NOMO-1 (cell line): Measurements from ENCODE around the gene RDH13.
A peak's percentile ranks its signal among the peaks of the same experiment; 100 is the strongest.
"Not testable (repeated sequence)": the region's sequence is repeated elsewhere in the genome, so short reads cannot be mapped to it uniquely, and the experiment has no call there.

ENCODE experiments used
- DNase-seq, 2 experiments: peaks; one replicate each; lab custom pipeline; 2025; ENCODE audit not compliant: unreplicated experiment in 2 of 2; lab: John Stamatoyannopoulos, UW

RDH13 gene

DNA sequence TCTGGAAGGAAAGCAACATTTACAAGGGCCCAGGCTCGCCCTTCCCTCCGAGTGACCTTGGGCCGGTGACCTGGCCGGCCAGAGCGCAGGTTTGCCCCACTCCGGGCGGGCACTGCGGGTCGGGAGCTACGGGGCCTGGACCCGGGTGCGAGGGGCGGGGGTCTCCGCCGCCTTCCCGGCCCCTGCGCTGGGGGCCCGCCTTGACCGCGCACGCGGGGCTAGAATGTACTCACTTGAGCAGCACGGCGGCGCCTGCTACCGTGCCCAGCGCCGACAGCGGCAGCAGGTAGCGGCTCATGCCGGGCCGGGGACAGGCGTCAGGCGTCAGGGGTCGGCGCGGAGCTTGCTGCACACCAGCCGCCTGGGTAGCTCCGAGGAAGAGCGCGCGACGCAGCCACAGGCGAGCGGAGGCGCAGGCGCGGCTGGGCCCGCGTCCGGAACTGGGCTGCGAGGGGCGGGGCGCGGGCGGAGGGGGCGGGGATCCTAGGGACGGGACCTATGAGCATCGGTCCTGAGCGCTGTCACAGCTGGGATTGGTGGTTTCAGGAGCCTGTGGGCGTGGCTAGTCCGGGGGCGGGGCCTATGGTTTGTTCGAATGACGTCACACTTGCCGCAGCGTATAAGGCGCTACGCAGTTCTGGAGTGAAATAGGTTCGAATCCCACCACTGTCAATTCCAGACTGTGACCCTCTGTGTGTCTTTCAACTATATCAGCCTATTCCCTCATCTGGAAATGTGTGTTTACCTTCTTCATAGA is at the start of gene RDH13:
TSS of gene RDH13 (minus strand) at position 414 of the 757 bp plus-strand sequence. CDS start at position 298, 116 bp downstream.
- peak; percentile 88 to 90 for DNase-seq

DNA sequence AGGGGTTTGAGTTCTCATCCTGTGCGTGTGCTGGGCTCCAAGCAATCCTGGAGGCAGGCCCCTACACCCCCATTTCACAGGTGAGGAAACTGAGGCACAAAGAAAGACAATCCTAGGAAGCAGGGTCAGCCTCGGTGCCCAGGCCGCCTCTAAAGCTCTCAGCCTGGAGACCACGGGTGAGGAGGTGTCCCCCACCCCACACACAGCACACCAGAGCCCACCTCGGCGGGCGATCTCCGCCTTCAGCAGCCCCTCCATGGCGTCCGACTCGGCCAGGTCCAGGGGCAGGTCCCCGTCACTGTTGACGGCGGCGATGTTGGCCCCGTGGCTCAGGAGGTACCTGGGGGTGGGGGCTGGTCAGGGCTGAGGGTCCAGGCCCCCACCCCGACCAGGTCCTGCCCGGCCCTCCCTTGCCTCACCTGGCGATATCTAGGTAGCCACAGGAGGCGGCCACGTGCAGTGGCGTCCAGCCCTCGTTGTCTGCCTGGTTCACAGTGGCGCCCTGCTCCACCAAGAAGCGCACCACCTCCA is 49.4 kb upstream of the RDH13 start:
- DNase-seq: no peak

- DNase-seq: no peak
Observed at GRCh38 chr19:55111238-55111831, 48.4 kb upstream of the RDH13 start.

- DNase-seq: no peak
Observed at GRCh38 chr19:55109527-55110291, 46.8 kb upstream of the RDH13 start.

DNA sequence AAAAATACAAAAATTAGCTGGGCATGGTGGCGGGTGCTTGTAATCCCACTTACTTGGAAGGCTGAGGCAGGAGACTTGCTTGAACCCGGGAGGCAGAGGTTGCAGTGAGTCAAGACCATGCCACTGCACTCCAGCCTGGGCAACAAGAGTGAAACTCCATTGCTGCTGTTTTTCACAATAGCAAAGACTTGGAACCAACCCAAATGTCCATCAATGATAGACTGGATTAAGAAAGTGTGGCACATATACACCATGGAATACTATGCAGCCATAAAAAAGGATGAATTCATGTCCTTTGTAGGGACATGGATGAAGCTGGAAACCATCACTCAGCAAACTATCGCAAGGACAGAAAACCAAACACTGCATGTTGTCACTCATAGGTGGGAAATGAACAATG is 44.3 kb upstream of the RDH13 start:
- not testable (repeated sequence) for DNase-seq

DNA sequence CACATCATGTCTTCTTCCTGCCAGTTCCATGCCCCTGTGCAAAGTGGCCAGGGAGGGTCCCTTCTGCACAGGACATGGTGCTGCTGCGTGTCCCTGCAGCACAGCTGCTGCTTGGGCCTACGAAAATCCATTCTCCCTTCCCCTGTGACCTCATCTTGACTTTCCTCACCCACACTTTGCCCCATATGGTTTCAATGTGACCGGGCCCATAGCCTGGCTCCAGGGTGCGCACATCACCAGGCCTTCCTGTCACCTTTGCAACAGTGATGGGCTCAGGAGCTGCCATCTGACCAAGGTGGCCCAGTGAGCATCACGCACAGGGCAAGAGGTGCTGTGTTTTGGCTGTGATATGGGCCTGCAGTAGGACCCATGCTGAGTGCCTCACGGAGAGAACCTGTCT is 43.6 kb upstream of the RDH13 start:
- DNase-seq: no peak

DNA sequence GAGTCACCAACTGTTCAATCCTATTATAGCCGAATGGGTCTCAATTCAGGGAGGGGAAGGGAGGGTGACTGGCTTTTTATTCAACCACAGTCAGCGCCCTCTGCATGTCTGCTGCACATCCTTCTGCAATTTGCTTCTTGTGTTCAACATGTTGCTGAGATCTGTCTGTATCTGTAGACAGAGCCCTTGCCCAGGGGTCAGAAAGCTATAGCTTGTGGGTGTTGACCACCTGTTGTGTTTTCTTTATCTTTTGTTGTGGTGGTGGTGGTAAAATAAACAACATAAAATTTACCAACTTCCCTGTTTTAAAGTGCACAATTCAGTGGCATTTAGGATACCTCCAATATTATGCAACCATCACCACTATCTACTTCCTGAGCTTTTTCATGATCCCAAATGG is 42.3 kb upstream of the RDH13 start:
- no peak for DNase-seq

DNA sequence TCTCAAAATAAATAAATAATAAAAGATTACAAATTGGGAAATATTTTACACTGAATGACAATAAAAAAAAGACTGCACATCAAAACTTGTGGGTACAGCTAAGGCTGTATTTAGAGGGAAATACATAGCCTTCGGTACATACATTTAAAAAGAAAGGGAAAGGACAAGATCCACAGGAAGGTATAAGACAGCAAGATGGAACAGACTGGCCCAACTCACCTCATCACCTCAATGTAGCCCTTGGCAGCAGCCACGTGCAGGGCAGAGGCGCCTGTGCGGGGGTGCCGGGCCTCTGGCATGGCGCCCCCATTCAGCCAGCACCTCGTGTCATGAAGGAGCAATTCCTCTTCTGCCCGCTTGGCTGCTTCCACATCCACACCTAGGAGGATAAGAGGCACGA is 40.2 kb upstream of the RDH13 start:
- no peak for DNase-seq

- no peak for DNase-seq
Observed at GRCh38 chr19:55101261-55101660, 38.3 kb upstream of the RDH13 start.

DNA sequence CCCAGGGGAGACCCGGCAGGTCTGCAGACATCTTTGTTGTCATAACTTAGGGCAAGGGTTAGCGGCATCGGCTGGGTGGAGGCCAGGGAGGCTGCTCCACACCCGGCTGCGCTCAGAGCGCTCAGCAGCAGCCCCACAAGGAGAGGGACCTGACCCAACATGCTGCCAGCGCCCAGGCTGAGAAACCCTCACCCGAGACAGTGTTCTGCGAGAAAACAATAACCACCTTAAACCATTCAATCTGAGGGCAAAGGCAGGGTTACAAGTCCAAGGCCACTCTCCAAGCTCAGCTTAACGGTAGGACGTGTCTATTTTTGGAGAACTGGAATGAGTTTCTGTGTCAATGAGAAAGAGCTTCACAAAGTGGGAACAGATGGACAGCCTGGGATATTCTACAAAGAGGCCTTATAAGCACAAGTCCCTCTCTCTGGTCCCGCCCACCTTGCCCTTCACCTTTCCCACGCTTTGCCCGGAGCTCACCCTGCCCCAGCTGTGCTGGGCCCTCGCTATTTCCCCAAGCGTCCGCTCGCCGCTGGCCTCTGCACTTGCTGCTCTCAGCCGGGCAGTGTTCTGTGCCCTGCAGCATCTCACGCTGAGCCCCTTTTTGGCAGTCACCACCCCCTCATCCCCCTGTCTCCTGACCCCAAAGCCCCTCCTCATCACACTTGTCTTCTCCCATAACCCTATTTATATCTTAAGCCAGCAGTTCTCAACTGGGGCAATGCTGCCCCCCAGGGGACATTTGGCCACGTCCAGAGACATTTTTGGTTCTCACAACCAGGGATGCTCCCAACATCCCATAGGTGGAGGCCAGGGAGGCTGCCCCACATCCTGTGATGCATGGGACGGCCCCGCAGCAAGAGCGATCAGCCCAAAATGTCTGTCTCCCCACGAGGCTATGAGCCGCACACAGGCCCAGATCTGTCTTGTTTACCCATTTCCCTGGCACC is 36.9 kb upstream of the RDH13 start:
- no peak for DNase-seq

DNA sequence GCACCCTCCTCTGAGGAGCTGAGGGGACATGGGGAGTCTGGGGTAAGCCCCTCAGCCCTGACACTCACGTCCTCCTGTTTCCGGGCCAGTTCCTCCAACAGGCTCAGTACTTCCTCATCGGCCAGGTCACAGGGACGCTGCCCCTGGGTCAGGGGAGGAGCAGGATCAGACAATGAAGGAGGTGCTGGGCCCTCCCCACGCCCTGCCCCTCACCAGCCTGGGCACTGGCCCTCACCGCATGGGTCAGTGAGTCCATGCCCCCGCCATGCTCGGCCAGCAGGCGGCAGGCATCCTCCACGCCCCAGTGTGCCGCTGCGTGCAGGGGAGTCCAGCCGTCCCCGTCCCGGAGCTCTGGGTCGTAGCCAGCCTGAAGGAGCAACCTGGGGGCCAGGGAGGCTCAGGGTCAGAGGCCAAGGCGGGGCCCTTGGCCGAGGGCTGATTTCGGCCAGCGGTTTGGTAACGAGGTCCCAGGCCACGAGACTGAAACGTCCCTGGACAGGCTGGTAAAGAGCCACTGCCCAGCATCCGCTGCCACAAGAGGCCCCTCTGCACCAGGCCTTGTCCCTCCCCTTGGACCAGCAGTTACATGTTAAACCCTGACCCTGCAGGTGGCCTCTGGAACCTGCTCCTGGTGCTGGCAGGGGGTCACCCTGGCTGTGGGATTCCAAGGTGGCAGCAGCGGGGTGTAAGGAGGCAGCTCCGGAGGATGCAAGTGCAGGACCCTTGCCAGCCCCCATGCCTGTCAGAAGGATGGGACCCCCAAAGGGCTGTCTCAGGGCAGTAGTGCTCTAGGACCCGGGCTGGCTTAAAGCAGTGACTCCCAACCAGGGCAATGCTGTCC is 36.0 kb upstream of the RDH13 start:
- DNase-seq: no peak

- DNase-seq: no peak
Observed at GRCh38 chr19:55097864-55098715, 35.1 kb upstream of the RDH13 start.

- DNase-seq: no peak
Observed at GRCh38 chr19:55096061-55096701, 33.2 kb upstream of the RDH13 start.

DNA sequence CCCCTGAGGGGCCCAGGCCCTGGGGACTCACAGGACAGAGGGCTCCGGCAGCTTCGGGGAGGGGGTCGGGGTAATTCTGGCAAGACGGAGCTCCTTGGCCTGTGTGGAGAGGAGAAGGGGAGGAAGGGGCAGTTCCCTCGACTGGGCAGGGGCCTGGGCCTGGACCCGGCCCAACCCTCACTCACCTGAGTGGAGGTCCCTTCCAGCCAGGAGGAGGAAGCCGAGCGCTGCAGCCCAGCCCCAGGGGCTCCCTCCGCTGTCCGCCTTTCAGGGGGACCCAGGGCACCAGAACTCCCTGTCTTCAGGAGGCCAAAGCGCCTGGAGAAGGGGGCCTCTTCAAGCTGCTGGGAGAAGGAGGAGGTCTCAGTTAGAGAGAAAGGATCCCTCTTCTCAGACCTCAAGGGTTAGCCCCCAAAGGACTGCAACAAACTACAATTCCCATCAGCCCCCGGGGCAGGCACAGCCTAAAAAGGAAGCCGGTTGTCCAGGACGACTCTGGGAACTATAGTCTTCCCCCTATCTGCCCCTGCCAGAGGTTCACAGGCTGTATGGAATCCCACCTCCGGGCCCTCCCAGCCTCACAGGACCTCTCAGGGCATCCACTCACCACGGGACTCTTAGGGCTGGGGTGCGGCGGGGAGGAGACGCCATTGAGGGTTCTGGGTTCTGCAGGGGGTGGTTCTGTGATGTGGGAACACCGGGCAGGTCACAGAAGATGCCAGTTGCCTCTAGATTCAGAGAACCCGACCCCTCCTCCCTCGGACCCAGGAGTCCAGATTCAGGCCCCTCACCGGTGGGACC is 32.5 kb upstream of the RDH13 start:
- DNase-seq: no peak

- no peak for DNase-seq
Observed at GRCh38 chr19:55094456-55095259, 31.7 kb upstream of the RDH13 start.
